HG02884 (cell line): Measurements from ENCODE around the gene SH3PXD2A.

Experiments used
- ATAC-seq: cut with Tn5 transposase; IDR thresholded peaks from one replicate; pipeline ENCODE4 v1.9.1; 2021; ENCODE audit warnings: mild to moderate bottlenecking, moderate library complexity; ENCODE audit not compliant: unreplicated experiment

SH3PXD2A gene

GRCh38 chr10:103692952-103693811, 162.2 kb downstream of the SH3PXD2A start:
- no peak for ATAC-seq

GRCh38 chr10:103692436-103692951, 162.9 kb downstream of the SH3PXD2A start:
- ATAC-seq = peak; percentile 48

- peak; percentile 27 for ATAC-seq
Observed at GRCh38 chr10:103691723-103692435, 163.5 kb downstream of the SH3PXD2A start.

GRCh38 chr10:103691267-103691666, 164.1 kb downstream of the SH3PXD2A start:
- ATAC-seq = no peak

- ATAC-seq = no peak
Observed at GRCh38 chr10:103690281-103690680, 165.1 kb downstream of the SH3PXD2A start.

- no peak for ATAC-seq
Observed at GRCh38 chr10:103688491-103688890, 166.9 kb downstream of the SH3PXD2A start.

- ATAC-seq = no peak
Observed at GRCh38 chr10:103687718-103688117, 167.7 kb downstream of the SH3PXD2A start.

GRCh38 chr10:103687172-103687571, 168.2 kb downstream of the SH3PXD2A start:
- no peak for ATAC-seq

GRCh38 chr10:103685880-103686669, 169.3 kb downstream of the SH3PXD2A start:
- ATAC-seq = peak; percentile 75

GRCh38 chr10:103683851-103684250, 171.5 kb downstream of the SH3PXD2A start:
- no peak for ATAC-seq

GRCh38 chr10:103682631-103683030, 172.7 kb downstream of the SH3PXD2A start:
- no peak for ATAC-seq

GRCh38 chr10:103681617-103682399, 173.6 kb downstream of the SH3PXD2A start:
- no peak for ATAC-seq

- ATAC-seq = no peak
Observed at GRCh38 chr10:103680869-103681236, 174.5 kb downstream of the SH3PXD2A start.

- ATAC-seq = peak; percentile 72
Observed at GRCh38 chr10:103679096-103679790, 176.1 kb downstream of the SH3PXD2A start.

- peak; percentile 87 for ATAC-seq
Observed at GRCh38 chr10:103678178-103678526, 177.2 kb downstream of the SH3PXD2A start.

- no peak for ATAC-seq
Observed at GRCh38 chr10:103677486-103678177, 177.7 kb downstream of the SH3PXD2A start.

GRCh38 chr10:103676851-103677417, 178.4 kb downstream of the SH3PXD2A start:
- ATAC-seq = no peak

- no peak for ATAC-seq
Observed at GRCh38 chr10:103676058-103676785, 179.2 kb downstream of the SH3PXD2A start.
